CD8-positive, alpha-beta memory T cell (primary cell): ENCODE results near the gene TPM4. TPM values are rescaled to one million over a fixed set of nuclear protein-coding genes. Genes with fewer than 3 reads are reported as not detected.
"Not testable (repeated sequence)": the region's sequence is repeated elsewhere in the genome, so short reads cannot be mapped to it uniquely, and the experiment has no call there.

ENCODE experiments used
- CTCF ChIA-PET: fragments of 350-600 bp; sonication (Branson Sonifier 250); formaldehyde crosslinking; loops from one replicate; lab custom pipeline; 2021; ENCODE audit warnings: antibody characterized with exemption; lab: Charles Lee
- POLR2A ChIA-PET: fragments of 350-600 bp; sonication (Branson Sonifier 250); formaldehyde crosslinking; loops from one replicate; lab custom pipeline; 2021; ENCODE audit warnings: antibody characterized with exemption; lab: Charles Lee
- DNase-seq, 5 donors: peaks; one replicate each; pipeline versions ENCODE4 v3.0.0 to v3.0.0-alpha.2; 2020 to 2022; ENCODE audit warnings: mixed read lengths in 1 of 5
- H3K27ac ChIP-seq: one replicate; pipeline ENCODE4 v1.7.0; 2013; ENCODE audit warnings: low read depth, mild to moderate bottlenecking, low read length, moderate library complexity
- H3K27me3 ChIP-seq: 2 replicates; pipeline ENCODE4 v1.7.0; 2013; ENCODE audit warnings: low read length, mild to moderate bottlenecking; ENCODE audit not compliant: insufficient read depth, poor library complexity, severe bottlenecking
- H3K36me3 ChIP-seq: 2 replicates; pipeline ENCODE4 v1.7.0; 2013; ENCODE audit warnings: mild to moderate bottlenecking, low read length, moderate library complexity; ENCODE audit not compliant: insufficient read depth
- H3K4me1 ChIP-seq: 2 replicates; pipeline ENCODE4 v1.7.0; 2013; ENCODE audit warnings: mild to moderate bottlenecking, low read length, moderate library complexity; ENCODE audit not compliant: insufficient read depth
- H3K4me3 ChIP-seq: 2 replicates; pipeline ENCODE4 v1.7.0; 2013; ENCODE audit warnings: mild to moderate bottlenecking, low read length
- H3K9me3 ChIP-seq: 2 replicates; pipeline ENCODE4 v1.7.0; 2013; ENCODE audit warnings: mild to moderate bottlenecking, low read length
- H3K27ac Mint-ChIP-seq, 8 donors: one replicate each; pipeline ENCODE4 v1.8.0; 2020 to 2021; ENCODE audit warnings: mixed read lengths in 8 of 8, mild to moderate bottlenecking in 6 of 8, inconsistent platforms in 3 of 8, moderate library complexity in 3 of 8
- H3K27me3 Mint-ChIP-seq, 2 donors: one replicate each; pipeline ENCODE4 v1.8.0; 2020 to 2021; ENCODE audit warnings: mixed read lengths in 2 of 2, mild to moderate bottlenecking in 1 of 2, moderate library complexity in 1 of 2
- H3K36me3 Mint-ChIP-seq, 3 donors: one replicate each; pipeline ENCODE4 v1.8.0; 2020 to 2021; ENCODE audit warnings: mixed read lengths in 3 of 3, inconsistent platforms in 1 of 3, mild to moderate bottlenecking in 1 of 3
- H3K4me1 Mint-ChIP-seq, 3 donors: one replicate each; pipeline ENCODE4 v1.8.0; 2020 to 2021; ENCODE audit warnings: mixed read lengths in 3 of 3, inconsistent platforms in 1 of 3, mild to moderate bottlenecking in 1 of 3
- H3K4me3 Mint-ChIP-seq, 7 donors: one replicate each; pipeline ENCODE4 v1.8.0; 2020 to 2021; ENCODE audit warnings: mixed read lengths in 7 of 7, mild to moderate bottlenecking in 6 of 7, moderate library complexity in 4 of 7, inconsistent platforms in 2 of 7
- H3K9me3 Mint-ChIP-seq, 5 donors: one replicate each; pipeline ENCODE4 v1.8.0; 2020 to 2022; ENCODE audit warnings: mixed read lengths in 5 of 5, mild to moderate bottlenecking in 3 of 5, moderate library complexity in 2 of 5, inconsistent platforms in 1 of 5
- polyA plus RNA-seq: library from polyadenylated mRNA; unstranded; fragments of 300-500 nt; fragmentation: Illumina TruSeq; gene quantifications from one replicate; pipeline ENCODE4 v1.2.3, GENCODE V29; 2021
- total RNA-seq, 2 experiments: library from RNA; stranded (reverse); gene quantifications; one replicate each; pipeline ENCODE4 v1.2.3, GENCODE V29; 2021

The TPM4 gene
- total and polyA plus RNA-seq, 3 experiments from 2014 or later: 127 to 270 (median 259) TPM

DNA sequence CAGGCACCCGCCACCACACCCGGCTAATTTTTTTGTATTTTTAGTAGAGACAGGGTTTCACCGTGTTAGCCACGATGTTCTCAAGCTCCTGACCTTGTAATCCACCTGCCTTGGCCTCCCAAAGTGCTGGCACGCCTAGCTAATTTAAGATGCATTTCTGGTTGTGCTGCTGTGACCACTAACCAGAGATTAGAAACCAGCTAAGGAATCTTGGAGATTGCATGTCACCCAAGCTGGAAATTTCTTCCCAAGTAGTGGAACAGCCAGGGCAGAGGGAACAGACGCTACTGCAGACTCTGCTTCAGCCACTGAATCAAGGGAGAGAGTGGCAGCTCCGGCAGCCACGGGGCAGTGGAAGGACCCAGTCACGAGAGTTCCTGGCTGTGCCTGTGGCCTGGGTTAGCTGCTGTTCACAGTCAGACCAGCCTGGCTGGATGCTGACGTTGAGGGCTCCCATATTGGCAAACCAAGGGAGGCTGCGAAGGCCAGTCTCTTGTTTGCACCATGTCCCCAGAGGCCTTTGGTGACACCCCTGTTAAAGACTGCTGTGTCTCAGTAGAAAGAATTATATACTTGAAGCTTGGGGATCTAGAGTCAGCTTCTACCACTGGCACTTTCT lies 7.9 kb downstream of the TPM4 start:
- no peaks in the 10 kb centered on the region for H3K9me3 Mint-ChIP-seq
- H3K27me3 Mint-ChIP-seq: no peaks in the 10 kb centered on the region
- Histone ChIP-seq H3K27ac (no peak overlapping the region), H3K4me3 (no peak overlapping the region), H3K27me3 (no peaks in the 10 kb centered on the region), H3K36me3 (peaks cover 57% of the 10 kb centered on the region), H3K9me3 (no peaks in the 10 kb centered on the region), H3K4me1 (peaks cover 62% of the 10 kb centered on the region)
- peaks cover 21 to 78% (median 22%) of the 10 kb centered on the region in 3 donors for H3K36me3 Mint-ChIP-seq
- ChIA-PET POLR2A (interaction anchor here (0.9 to 1.6 kb wide), 2 partner anchors 9 to 13 kb away, joined by 3 read pairs; no protein-coding TSS in a partner anchor), CTCF (interaction anchor here (0.9 to 7.0 kb wide), 7 partner anchors 9 to 100 kb away, joined by 3 to 65 read pairs (median 4); partner anchors contain the start of genes FAM32A and TPM4)
- DNase-seq: no peak
- H3K4me3 Mint-ChIP-seq: peak overlapping the region in 1 of 7 donors; percentile 52
- peak overlapping the region in 4 of 8 donors; percentile 58 to 82 (median 75) for H3K27ac Mint-ChIP-seq
- peaks cover 59 to 78% (median 64%) of the 10 kb centered on the region in 3 donors for H3K4me1 Mint-ChIP-seq

DNA sequence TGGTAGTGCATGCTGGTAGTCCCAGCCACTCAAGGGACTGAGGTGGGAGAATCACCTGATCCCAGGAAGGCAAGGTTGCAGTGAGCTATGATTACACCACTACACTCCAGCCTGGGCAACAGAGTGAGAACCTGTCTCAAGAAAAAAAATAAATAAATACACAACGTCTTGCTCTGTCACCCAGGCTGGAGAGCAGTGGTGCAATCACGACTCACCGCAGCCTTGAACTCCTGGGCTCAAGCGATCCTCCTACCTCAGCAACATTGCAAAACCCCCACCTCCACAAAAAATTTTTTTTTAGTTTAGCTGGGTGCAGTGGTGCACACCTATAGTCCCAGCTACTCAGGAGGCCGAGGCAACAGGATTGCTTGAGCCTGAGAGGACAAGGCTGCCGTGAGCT lies 8.8 kb downstream of the TPM4 start:
- Histone ChIP-seq H3K4me1 (peaks cover 53% of the 10 kb centered on the region), H3K27me3 (no peaks in the 10 kb centered on the region), H3K36me3 (peaks cover 66% of the 10 kb centered on the region), H3K9me3 (no peaks in the 10 kb centered on the region), H3K27ac (no peak overlapping the region), H3K4me3 (no peak overlapping the region)
- no peaks in the 10 kb centered on the region for H3K9me3 Mint-ChIP-seq
- ChIA-PET POLR2A (interaction anchor here (0.6 to 2.0 kb wide), 4 partner anchors 10 to 26 kb away, joined by 3 to 8 read pairs (median 4); partner anchors contain the start of gene RAB8A), CTCF (interaction anchor here (0.9 to 7.0 kb wide), 6 partner anchors 10 to 99 kb away, joined by 3 to 65 read pairs (median 6); partner anchors contain the start of genes FAM32A and TPM4)
- peaks cover 52 to 69% (median 57%) of the 10 kb centered on the region in 3 donors for H3K4me1 Mint-ChIP-seq
- no peak for DNase-seq
- no peaks in the 10 kb centered on the region for H3K27me3 Mint-ChIP-seq
- H3K27ac Mint-ChIP-seq: peak overlapping the region in 4 of 8 donors; percentile 40 to 98 (median 88)
- peak overlapping the region in 1 of 7 donors; percentile 89 for H3K4me3 Mint-ChIP-seq
- peaks cover 22 to 87% (median 24%) of the 10 kb centered on the region in 3 donors for H3K36me3 Mint-ChIP-seq

DNA sequence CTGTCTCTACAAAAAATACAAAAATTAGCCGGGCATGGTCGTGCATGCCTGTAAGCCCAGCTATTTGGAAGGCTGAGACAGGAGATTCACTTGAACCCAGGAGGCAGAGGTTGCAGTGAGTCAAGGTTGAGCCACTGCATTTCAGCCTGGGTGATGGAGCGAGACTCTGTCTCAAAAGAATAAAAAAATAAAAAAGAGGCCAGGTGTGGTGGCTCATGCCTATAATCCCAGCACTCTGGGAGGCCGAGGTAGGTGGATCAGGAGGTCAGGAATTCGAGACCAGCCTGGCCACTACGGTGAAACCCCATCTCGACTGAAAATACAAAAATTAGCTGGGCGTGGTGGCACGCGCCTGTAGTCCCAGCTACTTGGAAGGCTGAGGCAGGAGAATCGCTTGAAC lies 11.1 kb downstream of the TPM4 start:
- Mint-ChIP-seq H3K36me3 (peaks cover 20 to 89% (median 21%) of the 10 kb centered on the region in 3 donors), H3K4me1 (peaks cover 35 to 46% (median 37%) of the 10 kb centered on the region in 3 donors), H3K27ac (peak overlapping the region in 2 of 8 donors; percentile 70 to 85)
- peaks cover 72% of the 10 kb centered on the region for H3K36me3 ChIP-seq
- H3K4me3 ChIP-seq, H3K27me3 ChIP-seq, H3K27me3 Mint-ChIP-seq, H3K9me3 Mint-ChIP-seq, H3K4me3 Mint-ChIP-seq, H3K9me3 ChIP-seq, H3K27ac ChIP-seq, DNase-seq: not testable (repeated sequence)
- CTCF ChIA-PET: interaction anchor here (1.6 to 7.0 kb wide), 7 partner anchors 10 to 98 kb away, joined by 9 to 65 read pairs (median 14); partner anchors contain the start of genes FAM32A and RAB8A
- POLR2A ChIA-PET: interaction anchor here (1.4 to 1.6 kb wide), 3 partner anchors 8 to 17 kb away, joined by 4 to 16 read pairs (median 6); partner anchors contain the start of gene TPM4
- H3K4me1 ChIP-seq: peaks cover 33% of the 10 kb centered on the region

DNA sequence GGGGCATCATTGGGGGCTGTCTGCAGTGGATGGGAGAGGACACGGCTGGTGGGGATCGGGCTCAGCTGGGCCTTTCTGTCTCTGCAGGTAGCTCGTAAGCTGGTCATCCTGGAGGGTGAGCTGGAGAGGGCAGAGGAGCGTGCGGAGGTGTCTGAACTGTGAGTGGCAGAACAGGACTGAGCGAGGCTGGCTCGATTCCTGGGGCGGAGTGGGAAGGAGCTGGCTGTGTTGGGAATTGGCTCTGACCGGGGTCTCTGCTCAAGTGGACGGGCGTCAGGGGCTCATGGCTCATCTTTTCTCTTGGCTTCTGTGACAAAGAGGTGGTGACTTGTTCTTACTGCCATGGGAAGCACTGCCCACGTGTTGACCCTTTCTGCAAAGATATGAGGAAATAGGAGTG lies 11.6 kb downstream of the TPM4 start:
- DNase-seq: no peak
- Mint-ChIP-seq H3K9me3 (no peaks in the 10 kb centered on the region), H3K27me3 (no peaks in the 10 kb centered on the region), H3K4me3 (no peak overlapping the region), H3K36me3 (peaks cover 20 to 88% (median 20%) of the 10 kb centered on the region in 3 donors), H3K27ac (peak overlapping the region in 3 of 8 donors; percentile 21 to 70 (median 41)), H3K4me1 (peaks cover 32 to 42% (median 37%) of the 10 kb centered on the region in 3 donors)
- POLR2A ChIA-PET: interaction anchor here (1.6 kb wide), 1 partner anchor 12 kb away, joined by 6 read pairs; the partner anchor contains the start of gene TPM4
- Histone ChIP-seq H3K36me3 (peaks cover 72% of the 10 kb centered on the region), H3K27ac (no peak overlapping the region), H3K4me3 (no peak overlapping the region), H3K9me3 (no peaks in the 10 kb centered on the region), H3K27me3 (no peaks in the 10 kb centered on the region), H3K4me1 (peaks cover 30% of the 10 kb centered on the region)
- CTCF ChIA-PET: interaction anchor here (0.7 to 7.0 kb wide), 5 partner anchors 9 to 98 kb away, joined by 3 to 65 read pairs (median 25); partner anchors contain the start of genes FAM32A and RAB8A

DNA sequence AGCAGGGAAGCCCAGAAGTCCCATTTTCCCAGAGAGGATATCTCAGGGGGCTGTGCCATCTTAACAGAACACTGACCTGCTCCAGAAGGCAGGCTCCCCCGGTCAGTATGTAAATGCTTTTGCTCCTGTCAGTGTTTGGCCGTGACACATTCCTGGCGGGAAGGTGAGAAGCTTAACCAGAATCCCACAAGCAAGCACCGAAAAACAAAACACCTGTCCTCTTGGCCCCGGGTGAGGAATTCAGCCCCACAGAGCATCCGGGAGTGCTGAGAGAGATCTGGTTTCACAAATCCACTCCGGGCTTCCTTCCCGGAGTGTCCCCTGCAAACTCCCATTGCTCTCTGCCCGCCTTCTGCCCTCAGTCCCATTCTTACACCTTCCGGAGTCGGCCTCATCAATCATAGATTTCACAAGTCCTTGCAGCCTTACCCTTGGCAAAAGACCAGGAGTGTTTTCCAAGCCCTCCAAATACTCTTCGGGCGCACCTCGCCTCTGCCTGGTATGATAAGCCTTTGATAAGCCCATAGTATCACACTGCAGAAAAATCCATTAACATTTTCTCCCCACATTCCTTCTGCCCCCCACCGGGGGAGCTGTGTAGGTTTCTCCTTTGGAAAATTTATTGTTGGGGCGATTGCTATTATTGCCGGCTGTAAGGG lies 12.2 kb downstream of the TPM4 start:
- H3K4me3 ChIP-seq: no peak overlapping the region
- peak overlapping the region in 3 of 8 donors; percentile 41 to 80 (median 72) for H3K27ac Mint-ChIP-seq
- DNase-seq: no peak
- peaks cover 19 to 88% (median 20%) of the 10 kb centered on the region in 3 donors for H3K36me3 Mint-ChIP-seq
- H3K9me3 ChIP-seq: no peaks in the 10 kb centered on the region
- H3K4me1 ChIP-seq: peaks cover 30% of the 10 kb centered on the region
- ChIA-PET POLR2A (no interaction called here), CTCF (interaction anchor here (0.7 to 7.0 kb wide), 4 partner anchors 17 to 97 kb away, joined by 3 to 65 read pairs (median 26); partner anchors contain the start of genes FAM32A and RAB8A)
- H3K36me3 ChIP-seq: peaks cover 72% of the 10 kb centered on the region
- H3K4me1 Mint-ChIP-seq: peaks cover 32 to 36% (median 35%) of the 10 kb centered on the region in 3 donors
- peak overlapping the region in 1 of 7 donors; percentile 38 for H3K4me3 Mint-ChIP-seq
- H3K27me3 ChIP-seq: no peaks in the 10 kb centered on the region
- no peaks in the 10 kb centered on the region for H3K27me3 Mint-ChIP-seq
- no peak overlapping the region for H3K27ac ChIP-seq
- H3K9me3 Mint-ChIP-seq: no peaks in the 10 kb centered on the region

GRCh38 chr19:16089010-16089846 lies 12.9 kb downstream of the TPM4 start:
- Histone ChIP-seq H3K4me3 (no peak overlapping the region), H3K27me3 (no peaks in the 10 kb centered on the region), H3K27ac (no peak overlapping the region), H3K4me1 (peaks cover 28% of the 10 kb centered on the region), H3K36me3 (peaks cover 68% of the 10 kb centered on the region), H3K9me3 (no peaks in the 10 kb centered on the region)
- Mint-ChIP-seq H3K4me1 (peaks cover 33 to 35% (median 35%) of the 10 kb centered on the region in 3 donors), H3K4me3 (peak overlapping the region in 1 of 7 donors; percentile 84), H3K27ac (peak overlapping the region in 5 of 8 donors; percentile 52 to 86 (median 72)), H3K36me3 (peaks cover 19 to 88% (median 20%) of the 10 kb centered on the region in 3 donors), H3K9me3 (no peaks in the 10 kb centered on the region), H3K27me3 (no peaks in the 10 kb centered on the region)
- ChIA-PET POLR2A (no interaction called here), CTCF (interaction anchor here (3.7 to 7.0 kb wide), 2 partner anchors 21 to 26 kb away, joined by 26 to 65 read pairs; partner anchors contain the start of gene RAB8A)
- no peak for DNase-seq
